ENCODE measurements around the gene LFNG. TPM values are rescaled to one million over a fixed set of nuclear protein-coding genes. Genes with fewer than 3 reads are reported as not detected.

LFNG gene
- total RNA-seq, 1 donor: 10.8 TPM

DNA sequence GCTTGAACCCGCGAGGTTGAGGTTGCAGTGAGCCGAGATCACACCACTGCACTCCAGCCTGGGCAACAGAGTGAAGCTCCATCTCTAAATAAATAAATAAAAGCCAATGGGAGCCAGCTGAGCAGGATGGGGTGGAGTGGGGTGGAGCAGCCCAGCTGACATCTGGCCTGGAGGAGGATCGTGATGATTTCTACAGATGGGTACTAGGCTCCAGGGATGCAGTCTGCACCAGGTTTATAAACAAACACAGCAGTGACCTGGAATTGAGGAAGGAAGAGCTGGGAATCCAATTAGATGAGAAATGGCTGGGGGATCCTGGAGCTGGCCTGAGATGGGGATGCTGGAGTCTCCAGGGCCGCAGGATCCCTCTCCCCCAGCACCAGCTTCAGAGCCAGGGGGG lies 36.1 kb upstream of the LFNG start:
- no peak for DNase-seq (ENCODE audit: low read depth)
- H3K4me3 ChIP-seq (ENCODE audit: low read depth, low read length): no peak overlapping the region
- TF ChIP-seq, protein P1, sequence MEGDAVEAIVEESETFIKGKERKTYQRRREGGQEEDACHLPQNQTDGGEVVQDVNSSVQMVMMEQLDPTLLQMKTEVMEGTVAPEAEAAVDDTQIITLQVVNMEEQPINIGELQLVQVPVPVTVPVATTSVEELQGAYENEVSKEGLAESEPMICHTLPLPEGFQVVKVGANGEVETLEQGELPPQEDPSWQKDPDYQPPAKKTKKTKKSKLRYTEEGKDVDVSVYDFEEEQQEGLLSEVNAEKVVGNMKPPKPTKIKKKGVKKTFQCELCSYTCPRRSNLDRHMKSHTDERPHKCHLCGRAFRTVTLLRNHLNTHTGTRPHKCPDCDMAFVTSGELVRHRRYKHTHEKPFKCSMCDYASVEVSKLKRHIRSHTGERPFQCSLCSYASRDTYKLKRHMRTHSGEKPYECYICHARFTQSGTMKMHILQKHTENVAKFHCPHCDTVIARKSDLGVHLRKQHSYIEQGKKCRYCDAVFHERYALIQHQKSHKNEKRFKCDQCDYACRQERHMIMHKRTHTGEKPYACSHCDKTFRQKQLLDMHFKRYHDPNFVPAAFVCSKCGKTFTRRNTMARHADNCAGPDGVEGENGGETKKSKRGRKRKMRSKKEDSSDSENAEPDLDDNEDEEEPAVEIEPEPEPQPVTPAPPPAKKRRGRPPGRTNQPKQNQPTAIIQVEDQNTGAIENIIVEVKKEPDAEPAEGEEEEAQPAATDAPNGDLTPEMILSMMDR (IDR thresholded peaks at IDR 0.05; ENCODE audit: insufficient read depth, low read depth, low read length): no peak

DNA sequence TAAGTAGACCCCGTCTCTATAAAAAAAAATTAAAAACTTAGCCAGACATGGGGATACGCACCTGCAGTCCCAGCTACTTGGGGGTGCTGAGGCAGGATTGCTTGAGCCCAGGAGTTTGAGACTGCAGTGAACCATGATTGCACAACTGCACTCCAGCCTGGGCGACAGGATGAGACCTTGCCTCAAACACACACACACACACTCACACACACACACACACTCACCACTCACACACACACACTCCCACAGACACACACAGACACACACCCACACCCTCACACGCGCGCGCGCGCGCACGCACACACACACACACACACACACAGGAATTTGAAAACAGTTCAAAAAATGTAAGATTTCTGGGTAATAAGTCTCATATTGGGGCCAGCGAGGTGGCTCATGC lies 34.7 kb upstream of the LFNG start:
- DNase-seq (ENCODE audit: low read depth): no peak
- TF ChIP-seq, protein P1 (IDR thresholded peaks at IDR 0.05; ENCODE audit: insufficient read depth, low read depth, low read length): no peak
- H3K4me3 ChIP-seq (ENCODE audit: low read depth, low read length): no peak overlapping the region

DNA sequence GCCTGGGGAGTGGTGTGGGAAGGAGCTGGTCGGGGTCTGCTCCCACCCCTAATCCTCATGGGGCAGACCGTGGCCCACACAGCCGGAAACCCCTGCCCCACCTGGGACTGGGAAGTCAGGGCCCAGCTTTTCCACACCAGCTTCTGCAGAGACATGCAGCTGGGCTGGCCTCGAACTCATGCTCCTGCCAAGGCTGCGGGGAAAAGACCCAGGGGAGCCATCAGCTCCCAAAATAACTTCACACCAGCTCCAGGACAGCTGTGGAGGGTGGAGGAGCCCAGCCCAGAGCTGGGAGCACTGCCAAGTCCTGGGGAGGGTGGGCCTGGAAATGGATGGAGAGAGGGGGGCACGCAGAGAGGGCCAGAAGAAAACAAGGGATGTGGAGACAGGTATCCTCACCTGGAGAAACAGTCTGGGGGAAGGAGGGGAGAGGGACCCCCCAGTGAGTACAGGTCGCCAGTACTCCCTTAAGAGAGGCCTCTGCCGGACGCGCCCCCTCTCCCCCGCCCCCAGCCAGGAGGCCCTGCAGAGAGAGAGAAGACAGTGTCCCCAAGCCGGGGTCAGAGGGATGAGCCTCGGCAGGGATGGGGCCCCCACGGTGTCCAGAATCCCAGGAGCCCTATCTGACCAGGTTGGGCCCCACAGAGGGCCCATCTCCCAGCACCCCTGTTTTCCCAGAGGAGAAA lies 31.8 kb upstream of the LFNG start:
- no peak for DNase-seq (ENCODE audit: low read depth)
- H3K4me3 ChIP-seq (ENCODE audit: low read depth, low read length): no peak overlapping the region

DNA sequence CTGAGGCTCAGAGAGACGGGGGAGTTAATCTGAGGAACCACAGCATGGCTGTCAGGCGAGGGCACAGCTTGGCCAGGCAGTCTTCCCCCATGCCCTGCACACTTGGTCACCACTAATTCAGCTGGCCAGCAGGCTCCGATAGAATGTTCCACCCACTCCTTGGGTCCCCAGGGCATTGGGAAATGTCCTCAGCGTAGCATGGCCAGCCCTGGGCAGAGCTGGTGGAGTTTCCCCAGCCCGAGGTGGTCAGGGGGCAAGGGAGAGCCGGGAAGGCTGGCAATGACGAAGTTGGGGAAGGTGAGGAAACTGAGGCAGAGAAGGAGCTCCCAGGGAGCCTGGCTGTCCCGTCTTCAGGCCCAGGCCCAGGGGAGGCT lies 31.3 kb upstream of the LFNG start:
- TF ChIP-seq, protein P1 (IDR thresholded peaks at IDR 0.05; ENCODE audit: insufficient read depth, low read depth, low read length): no peak
- no peak overlapping the region for H3K4me3 ChIP-seq (ENCODE audit: low read depth, low read length)
- no peak for DNase-seq (ENCODE audit: low read depth)

More for the DNA sequence above, 31.8 kb upstream of the LFNG start:
- TF ChIP-seq, protein P1 (IDR thresholded peaks at IDR 0.05; ENCODE audit: insufficient read depth, low read depth, low read length): no peak

DNA sequence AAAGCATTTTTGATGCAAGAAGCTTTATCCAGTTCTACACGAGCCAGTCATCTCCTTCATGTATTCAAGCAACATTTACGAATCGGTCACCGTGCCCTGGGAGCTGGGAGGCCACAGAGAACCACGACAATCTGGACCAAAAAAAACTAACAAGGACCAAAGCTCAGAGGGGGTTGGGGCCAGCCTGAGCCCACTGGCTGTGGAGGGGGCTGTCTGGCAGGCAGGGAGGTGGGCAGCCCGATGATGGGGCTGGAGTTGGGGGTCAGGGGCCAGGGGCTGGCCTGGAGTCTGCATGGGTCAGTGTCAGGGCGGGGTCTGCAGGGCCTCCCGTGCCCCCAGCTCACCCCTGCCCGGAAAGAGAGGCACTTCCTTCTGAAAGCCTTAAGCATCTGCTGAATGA lies 30.9 kb upstream of the LFNG start:
- no peak for DNase-seq (ENCODE audit: low read depth)
- no peak overlapping the region for H3K4me3 ChIP-seq (ENCODE audit: low read depth, low read length)
- TF ChIP-seq, protein P1 (IDR thresholded peaks at IDR 0.05; ENCODE audit: insufficient read depth, low read depth, low read length): no peak

DNA sequence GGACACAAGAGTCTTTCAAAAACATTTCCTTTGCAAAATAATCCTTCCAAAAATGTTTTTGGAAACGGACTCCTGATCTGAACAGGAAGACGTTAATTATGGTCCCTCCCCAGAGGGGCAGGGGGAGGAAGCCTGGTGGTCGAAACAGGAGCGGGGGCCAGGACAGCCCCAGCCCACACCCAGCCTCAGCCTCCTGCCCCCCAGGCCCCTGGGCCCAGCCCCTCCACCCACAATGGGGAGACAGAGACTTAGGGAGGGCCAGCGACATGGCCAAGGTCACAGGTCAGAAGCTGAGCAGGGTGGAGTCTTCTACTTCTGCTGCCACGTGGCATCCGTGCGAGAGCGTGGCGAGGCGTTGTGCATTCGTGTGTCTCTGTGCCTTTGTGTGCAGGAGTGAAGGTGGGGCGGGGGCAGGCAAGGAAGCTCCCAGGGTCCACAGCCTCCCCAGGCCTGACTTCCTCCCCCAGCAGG lies 29.4 kb upstream of the LFNG start:
- TF ChIP-seq, protein P1 (IDR thresholded peaks at IDR 0.05; ENCODE audit: insufficient read depth, low read depth, low read length): no peak
- H3K4me3 ChIP-seq (ENCODE audit: low read depth, low read length): no peak overlapping the region
- no peak for DNase-seq (ENCODE audit: low read depth)

DNA sequence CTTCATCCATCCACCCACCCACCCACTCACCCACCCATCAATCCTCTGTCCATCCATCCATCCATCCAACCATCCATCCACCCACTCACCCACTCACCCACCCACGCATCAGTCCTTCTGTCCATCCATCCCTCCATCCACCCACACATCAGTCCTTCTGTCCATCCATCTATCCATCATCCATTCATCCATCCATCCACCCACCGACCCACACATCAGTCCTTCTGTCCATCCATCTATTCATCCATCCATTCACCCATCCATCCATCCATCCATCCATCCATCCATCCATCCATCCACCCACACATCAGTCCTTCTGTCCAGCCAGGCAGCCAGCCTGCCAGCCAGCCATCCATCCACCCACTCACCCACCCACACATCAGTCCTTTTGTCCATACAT lies 27.5 kb upstream of the LFNG start:
- TF ChIP-seq, protein P1 (IDR thresholded peaks at IDR 0.05; ENCODE audit: insufficient read depth, low read depth, low read length): no peak
- no peak for DNase-seq (ENCODE audit: low read depth)
- no peak overlapping the region for H3K4me3 ChIP-seq (ENCODE audit: low read depth, low read length)
